Muscle of leg (tissue), 11 donors: ENCODE measurements around the gene FGFBP3. TPM values are rescaled to one million over a fixed set of nuclear protein-coding genes. Genes with fewer than 3 reads are reported as not detected.

ENCODE experiments used
- DNase-seq: peaks from one replicate; pipeline ENCODE4 v3.0.0; 2013
- H3K27ac ChIP-seq: one replicate; pipeline ENCODE4 v1.5.1; 2013; ENCODE audit warnings: mild to moderate bottlenecking, low read length, control low read depth
- H3K27me3 ChIP-seq: one replicate; pipeline ENCODE4 v1.6.1; 2013; ENCODE audit warnings: low read length; ENCODE audit not compliant: control insufficient read depth, insufficient read depth
- H3K36me3 ChIP-seq: one replicate; pipeline ENCODE4 v1.6.1; 2013; ENCODE audit warnings: low read length; ENCODE audit not compliant: control insufficient read depth, insufficient read depth
- H3K4me1 ChIP-seq: one replicate; pipeline ENCODE4 v1.6.1; 2013; ENCODE audit warnings: low read length; ENCODE audit not compliant: control insufficient read depth, insufficient read depth
- H3K4me3 ChIP-seq: one replicate; pipeline ENCODE4 v1.5.1; 2013; ENCODE audit warnings: low read length, control low read depth
- H3K9me3 ChIP-seq: replicated peaks from 2 replicates; pipeline ENCODE4 v1.6.1; 2013; ENCODE audit warnings: low read depth, low read length; ENCODE audit not compliant: control insufficient read depth
- WGBS: methylation state at CpG from one replicate; pipeline ENCODE4 v1.1.5; 2013; ENCODE audit warnings: missing lambda C conversion rate; ENCODE audit not compliant: insufficient coverage; 5-methylcytosine and 5-hydroxymethylcytosine counted together
- polyA plus RNA-seq, 8 donors: library from polyadenylated mRNA; unstranded; fragments of 120-200 nt; gene quantifications; one replicate each; pipeline versions ENCODE4 v1.2.1 to v1.2.3, GENCODE V29; 2013; ENCODE audit warnings: inconsistent platforms in 1 of 8, low replicate concordance in 1 of 8; ENCODE audit not compliant: insufficient read length in 8 of 8, insufficient read depth in 1 of 8
- total RNA-seq: library from RNA; stranded (reverse); fragments of 120-200 nt; gene quantifications from one replicate; pipeline ENCODE4 v1.2.4, GENCODE V29; 2013

FGFBP3 gene
- total and polyA plus RNA-seq, 9 donors = 0.84 to 2.6 (median 2.1) TPM

- H3K4me1 ChIP-seq = no peaks in the 10 kb centered on the region
These were observed 22.4 kb upstream of the FGFBP3 start for GRCh38 chr10:91931526-91932190.

GRCh38 chr10:91930939-91931338, 21.7 kb upstream of the FGFBP3 start:
- no peaks in the 10 kb centered on the region for H3K4me1 ChIP-seq
- DNase-seq = no peak
- peaks cover 5% of the 10 kb centered on the region for H3K36me3 ChIP-seq
- WGBS = no CpG with 5 or more reads among the region's 3 CpGs
- H3K4me3 ChIP-seq = no peak overlapping the region
- no peak overlapping the region for H3K27ac ChIP-seq
- H3K27me3 ChIP-seq = no peaks in the 10 kb centered on the region
- no peaks in the 10 kb centered on the region for H3K9me3 ChIP-seq

More at GRCh38 chr10:91931526-91932190, 22.4 kb upstream of the FGFBP3 start:
- Histone ChIP-seq H3K4me3 (no peak overlapping the region), H3K27ac (no peak overlapping the region), H3K27me3 (no peaks in the 10 kb centered on the region), H3K9me3 (no peaks in the 10 kb centered on the region), H3K36me3 (peaks cover 11% of the 10 kb centered on the region)
- DNase-seq = no peak
- WGBS = 65% methylated on average over 2 of the region's 3 CpGs

GRCh38 chr10:91925022-91925320, 15.7 kb upstream of the FGFBP3 start:
- no CpG with 5 or more reads among the region's 2 CpGs for WGBS
- DNase-seq = no peak
- Histone ChIP-seq H3K27me3 (no peaks in the 10 kb centered on the region), H3K36me3 (no peaks in the 10 kb centered on the region), H3K27ac (no peak overlapping the region), H3K4me1 (peaks cover 4% of the 10 kb centered on the region), H3K9me3 (no peaks in the 10 kb centered on the region), H3K4me3 (peak overlapping the region; percentile 86)

GRCh38 chr10:91924212-91925021, 15.1 kb upstream of the FGFBP3 start:
- Histone ChIP-seq H3K9me3 (no peaks in the 10 kb centered on the region), H3K36me3 (no peaks in the 10 kb centered on the region), H3K27me3 (no peaks in the 10 kb centered on the region), H3K4me3 (peak overlapping the region; percentile 86), H3K27ac (peak overlapping the region; percentile 91), H3K4me1 (peaks cover 4% of the 10 kb centered on the region)
- peak; percentile 34 for DNase-seq
- 0% methylated on average over 7 of the region's 21 CpGs for WGBS

- H3K4me1 ChIP-seq = peaks cover 4% of the 10 kb centered on the region
- 0% methylated on average over 60 of the region's 65 CpGs for WGBS
- peak within 1 kb of the TSS; percentile 86 for H3K4me3 ChIP-seq
- H3K9me3 ChIP-seq = no peaks in the 10 kb centered on the region
- DNase-seq = peak; percentile 98
- H3K27ac ChIP-seq = peak within 1 kb of the TSS; percentile 91
- H3K27me3 ChIP-seq = no peaks in the 10 kb centered on the region
- no peaks in the 10 kb centered on the region for H3K36me3 ChIP-seq
These were observed 14.3 kb upstream of the FGFBP3 start, which contains the start of gene BTAF1 for GRCh38 chr10:91923371-91924211. Gene BTAF1 (plus strand): TSS chr10:91923770. CDS start chr10:91924077, 307 bp downstream.

- no CpG with 5 or more reads among the region's 1 CpG for WGBS
- H3K9me3 ChIP-seq = no peaks in the 10 kb centered on the region
- no peak for DNase-seq
These were observed 10.4 kb upstream of the FGFBP3 start for GRCh38 chr10:91919651-91920050.

GRCh38 chr10:91910467-91910866, 1.2 kb upstream of the FGFBP3 start:
- Histone ChIP-seq H3K27ac (no peak overlapping the region), H3K4me3 (no peak overlapping the region), H3K27me3 (no peaks in the 10 kb centered on the region), H3K36me3 (peaks cover 2% of the 10 kb centered on the region), H3K9me3 (no peaks in the 10 kb centered on the region), H3K4me1 (peaks cover 7% of the 10 kb centered on the region)
- 80% methylated on average over 1 of the region's 4 CpGs for WGBS
- no peak for DNase-seq

More at GRCh38 chr10:91919651-91920050, 10.4 kb upstream of the FGFBP3 start:
- Histone ChIP-seq H3K27me3 (peaks cover 4% of the 10 kb centered on the region), H3K36me3 (no peaks in the 10 kb centered on the region), H3K4me3 (no peak overlapping the region), H3K4me1 (peaks cover 3% of the 10 kb centered on the region), H3K27ac (no peak overlapping the region)

GRCh38 chr10:91908337-91909116, 759 bp downstream of the FGFBP3 start:
- H3K9me3 ChIP-seq = no peaks in the 10 kb centered on the region
- H3K27ac ChIP-seq = peak overlapping the region; percentile 62
- H3K4me3 ChIP-seq = peak overlapping the region; percentile 66
- H3K27me3 ChIP-seq = no peaks in the 10 kb centered on the region
- peaks cover 2% of the 10 kb centered on the region for H3K36me3 ChIP-seq
- peaks cover 7% of the 10 kb centered on the region for H3K4me1 ChIP-seq
- under 1% methylated on average over 92 of the region's 93 CpGs for WGBS
- DNase-seq = peak; percentile 94

- no peak for DNase-seq
- Histone ChIP-seq H3K27me3 (no peaks in the 10 kb centered on the region), H3K27ac (peak overlapping the region; percentile 57), H3K4me1 (peaks cover 7% of the 10 kb centered on the region), H3K9me3 (no peaks in the 10 kb centered on the region), H3K36me3 (peaks cover 2% of the 10 kb centered on the region), H3K4me3 (peak overlapping the region; percentile 66)
- WGBS = 3% methylated on average over 18 of the region's 18 CpGs
These were observed 1.4 kb downstream of the FGFBP3 start for GRCh38 chr10:91907914-91908336.
